ENCODE results near the gene LPAR5. TPM values are rescaled to one million over a fixed set of nuclear protein-coding genes. Genes with fewer than 3 reads are reported as not detected.

Gene LPAR5
- 1.1 TPM for polyA plus RNA-seq (ENCODE audit: insufficient read length)

- no peak for DNase-seq (ENCODE audit: low read depth)
These were observed at the start of gene LPAR5 for GRCh38 chr12:6635856-6636531. Gene LPAR5 (minus strand): TSS chr12:6635959. CDS start chr12:6621248, 14,711 bp downstream.

- DNase-seq (ENCODE audit: low read depth): no peak
These were observed 48.9 kb upstream of the LPAR5 start for GRCh38 chr12:6684609-6685008.

GRCh38 chr12:6676962-6677361 lies 41.2 kb upstream of the LPAR5 start:
- no peak for DNase-seq (ENCODE audit: low read depth)

GRCh38 chr12:6672143-6672542 lies 36.4 kb upstream of the LPAR5 start:
- DNase-seq (ENCODE audit: low read depth): no peak

- DNase-seq (ENCODE audit: low read depth): no peak
These were observed 31.9 kb upstream of the LPAR5 start for GRCh38 chr12:6667559-6668210.

GRCh38 chr12:6666211-6666610 lies 30.5 kb upstream of the LPAR5 start:
- DNase-seq (ENCODE audit: low read depth): no peak

- DNase-seq (ENCODE audit: low read depth): no peak
These were observed 29.1 kb upstream of the LPAR5 start for GRCh38 chr12:6664902-6665301.

- peak; percentile 99 for DNase-seq (ENCODE audit: low read depth)
These were observed 27.4 kb upstream of the LPAR5 start, which contains the start of gene ING4 for GRCh38 chr12:6662906-6663742. Gene ING4 (minus strand): TSS chr12:6663119. CDS start chr12:6663101, 18 bp downstream.

GRCh38 chr12:6662602-6662905 lies 26.8 kb upstream of the LPAR5 start:
- DNase-seq (ENCODE audit: low read depth): no peak

GRCh38 chr12:6653987-6654386 lies 18.2 kb upstream of the LPAR5 start:
- DNase-seq (ENCODE audit: low read depth): no peak

GRCh38 chr12:6653342-6653741 lies 17.6 kb upstream of the LPAR5 start:
- DNase-seq (ENCODE audit: low read depth): no peak

- DNase-seq (ENCODE audit: low read depth): no peak
These were observed 16.6 kb upstream of the LPAR5 start for GRCh38 chr12:6652391-6652790.

- DNase-seq (ENCODE audit: low read depth): no peak
These were observed 15.1 kb upstream of the LPAR5 start for GRCh38 chr12:6650832-6651231.

GRCh38 chr12:6647083-6647604 lies 11.4 kb upstream of the LPAR5 start, which contains the start of gene ACRBP:
Gene ACRBP (minus strand): TSS chr12:6647432. CDS start chr12:6647366, 66 bp downstream.
- DNase-seq (ENCODE audit: low read depth): no peak

- DNase-seq (ENCODE audit: low read depth): no peak
These were observed 10.7 kb upstream of the LPAR5 start for GRCh38 chr12:6646276-6647082.

GRCh38 chr12:6644903-6645302 lies 9.1 kb upstream of the LPAR5 start:
- DNase-seq (ENCODE audit: low read depth): no peak

GRCh38 chr12:6644257-6644596 lies 8.5 kb upstream of the LPAR5 start:
- DNase-seq (ENCODE audit: low read depth): no peak

GRCh38 chr12:6643569-6644256 lies 8.0 kb upstream of the LPAR5 start:
- no peak for DNase-seq (ENCODE audit: low read depth)

GRCh38 chr12:6641131-6641530 lies 5.4 kb upstream of the LPAR5 start:
- no peak for DNase-seq (ENCODE audit: low read depth)

- no peak for DNase-seq (ENCODE audit: low read depth)
These were observed 4.7 kb upstream of the LPAR5 start for GRCh38 chr12:6640497-6640896.
